ENCODE results near the gene ZNRD2.

The ZNRD2 gene

GRCh38 chr11:65617136-65617850 lies 47.0 kb downstream of the ZNRD2 start:
- TF ChIP-seq CTCF (IDR thresholded peaks at IDR 0.05; ENCODE audit: low read depth, low read length), result no peak
- Histone ChIP-seq H3K27me3 (ENCODE audit: insufficient read depth, low read depth, severe bottlenecking) (no peaks in the 10 kb centered on the region), H3K4me3 (ENCODE audit: low read depth, low read length) (no peak overlapping the region), H3K9me3 (ENCODE audit: severe bottlenecking) (no peaks in the 10 kb centered on the region), H3K27ac (no peak overlapping the region), H3K36me3 (peaks cover 58% of the 10 kb centered on the region)
- no peak for DNase-seq

GRCh38 chr11:65617990-65618751 lies 47.9 kb downstream of the ZNRD2 start:
- H3K9me3 ChIP-seq (ENCODE audit: severe bottlenecking), result no peaks in the 10 kb centered on the region
- H3K27me3 ChIP-seq (ENCODE audit: insufficient read depth, low read depth, severe bottlenecking), result no peaks in the 10 kb centered on the region
- H3K4me3 ChIP-seq (ENCODE audit: low read depth, low read length), result no peak overlapping the region
- no peak for DNase-seq
- no peak for TF ChIP-seq CTCF (IDR thresholded peaks at IDR 0.05; ENCODE audit: low read depth, low read length)
- peaks cover 55% of the 10 kb centered on the region for H3K36me3 ChIP-seq
- no peak overlapping the region for H3K27ac ChIP-seq

GRCh38 chr11:65618763-65619162 lies 48.5 kb downstream of the ZNRD2 start:
- no peaks in the 10 kb centered on the region for H3K27me3 ChIP-seq (ENCODE audit: insufficient read depth, low read depth, severe bottlenecking)
- no peaks in the 10 kb centered on the region for H3K9me3 ChIP-seq (ENCODE audit: severe bottlenecking)
- DNase-seq, result no peak
- H3K4me3 ChIP-seq (ENCODE audit: low read depth, low read length), result no peak overlapping the region
- peaks cover 60% of the 10 kb centered on the region for H3K36me3 ChIP-seq
- no peak for TF ChIP-seq CTCF (IDR thresholded peaks at IDR 0.05; ENCODE audit: low read depth, low read length)
- H3K27ac ChIP-seq, result no peak overlapping the region

- TF ChIP-seq CTCF (IDR thresholded peaks at IDR 0.05; ENCODE audit: low read depth, low read length), result no peak
- Histone ChIP-seq H3K9me3 (ENCODE audit: severe bottlenecking) (no peaks in the 10 kb centered on the region), H3K27me3 (ENCODE audit: insufficient read depth, low read depth, severe bottlenecking) (no peaks in the 10 kb centered on the region), H3K27ac (no peak overlapping the region), H3K4me3 (ENCODE audit: low read depth, low read length) (no peak overlapping the region), H3K36me3 (peaks cover 65% of the 10 kb centered on the region)
- DNase-seq, result no peak
Measured at GRCh38 chr11:65619281-65619928, 49.1 kb downstream of the ZNRD2 start.

GRCh38 chr11:65620666-65621065 lies 50.4 kb downstream of the ZNRD2 start:
- H3K4me3 ChIP-seq (ENCODE audit: low read depth, low read length), result no peak overlapping the region
- no peak for TF ChIP-seq CTCF (IDR thresholded peaks at IDR 0.05; ENCODE audit: low read depth, low read length)
- H3K36me3 ChIP-seq, result peaks cover 69% of the 10 kb centered on the region

More at GRCh38 chr11:65620666-65621065, 50.4 kb downstream of the ZNRD2 start:
- Histone ChIP-seq H3K27ac (no peak overlapping the region), H3K27me3 (ENCODE audit: insufficient read depth, low read depth, severe bottlenecking) (no peaks in the 10 kb centered on the region), H3K9me3 (ENCODE audit: severe bottlenecking) (no peaks in the 10 kb centered on the region)
- no peak for DNase-seq
